Mesothelial cell of epicardium (in vitro differentiated cells): Measurements from ENCODE around the gene INO80. TPM values are rescaled to one million over a fixed set of nuclear protein-coding genes. Genes with fewer than 3 reads are reported as not detected.
"Not testable (repeated sequence)": the region's sequence is repeated elsewhere in the genome, so short reads cannot be mapped to it uniquely, and the experiment has no call there.

Experiments
- DNase-seq, 2 experiments: peaks; one replicate each; pipeline ENCODE4 v3.0.0; 2021; ENCODE audit warnings: low spot score in 2 of 2; ENCODE audit not compliant: unreplicated experiment in 2 of 2
- H3K27ac Mint-ChIP-seq: 2 replicates; pipeline ENCODE4 v1.8.0; 2021; ENCODE audit warnings: mixed read lengths
- H3K27me3 Mint-ChIP-seq: 2 replicates; pipeline ENCODE4 v1.8.0; 2021; ENCODE audit warnings: low read depth, mixed read lengths
- H3K36me3 Mint-ChIP-seq: 2 replicates; pipeline ENCODE4 v1.8.0; 2021; ENCODE audit warnings: mixed read lengths
- H3K4me1 Mint-ChIP-seq: 2 replicates; pipeline ENCODE4 v1.8.0; 2021; ENCODE audit warnings: mixed read lengths
- H3K4me3 Mint-ChIP-seq: 2 replicates; pipeline ENCODE4 v1.8.0; 2021; ENCODE audit warnings: mild to moderate bottlenecking, moderate library complexity, mixed read lengths
- H3K9me3 Mint-ChIP-seq: 2 replicates; pipeline ENCODE4 v1.8.0; 2021; ENCODE audit warnings: mixed read lengths
- CTCF ChIP-seq: fragments of 200-600 bp; sonication (generic); IDR thresholded peaks from one replicate; pipeline ENCODE4 v1.5.0; 2021; ENCODE audit warnings: antibody characterized with exemption; ENCODE audit not compliant: unreplicated experiment
- total RNA-seq: library from RNA; stranded (reverse); gene quantifications from 3 replicates; pipeline ENCODE4 v1.2.1, GENCODE V29; 2021

The INO80 gene
- total RNA-seq, 1 donor from 2014 or later: 23.7 TPM

GRCh38 chr15:40969363-40969762 is 146.7 kb downstream of the INO80 start:
- Mint-ChIP-seq H3K4me1 (peaks cover 6% of the 10 kb centered on the region), H3K27me3 (no peaks in the 10 kb centered on the region), H3K9me3 (no peaks in the 10 kb centered on the region), H3K36me3 (no peaks in the 10 kb centered on the region), H3K4me3 (no peak overlapping the region), H3K27ac (no peak overlapping the region)
- no peak for TF ChIP-seq CTCF
- DNase-seq: no peak

GRCh38 chr15:40968290-40969085 is 147.6 kb downstream of the INO80 start:
- H3K36me3 Mint-ChIP-seq: no peaks in the 10 kb centered on the region
- H3K4me1 Mint-ChIP-seq: peaks cover 6% of the 10 kb centered on the region
- no peaks in the 10 kb centered on the region for H3K9me3 Mint-ChIP-seq
- no peaks in the 10 kb centered on the region for H3K27me3 Mint-ChIP-seq
- no peak overlapping the region for H3K27ac Mint-ChIP-seq
- no peak for DNase-seq
- TF ChIP-seq CTCF: no peak
- H3K4me3 Mint-ChIP-seq: no peak overlapping the region

- Mint-ChIP-seq H3K9me3 (peaks cover 4% of the 10 kb centered on the region), H3K4me1 (peaks cover 12% of the 10 kb centered on the region), H3K4me3 (no peak overlapping the region), H3K27me3 (no peaks in the 10 kb centered on the region), H3K36me3 (no peaks in the 10 kb centered on the region), H3K27ac (no peak overlapping the region)
- no peak for TF ChIP-seq CTCF
- no peak for DNase-seq
These were observed 151.4 kb downstream of the INO80 start for GRCh38 chr15:40964634-40965033.

- Mint-ChIP-seq H3K36me3 (no peaks in the 10 kb centered on the region), H3K27ac (no peak overlapping the region), H3K27me3 (no peaks in the 10 kb centered on the region), H3K4me3 (no peak overlapping the region), H3K4me1 (peaks cover 12% of the 10 kb centered on the region), H3K9me3 (peaks cover 4% of the 10 kb centered on the region)
- no peak for DNase-seq
- TF ChIP-seq CTCF: no peak
These were observed 152.1 kb downstream of the INO80 start for GRCh38 chr15:40964006-40964405.

- Mint-ChIP-seq H3K9me3 (peaks cover 4% of the 10 kb centered on the region), H3K4me3 (no peak overlapping the region), H3K27ac (no peak overlapping the region), H3K27me3 (no peaks in the 10 kb centered on the region), H3K36me3 (no peaks in the 10 kb centered on the region), H3K4me1 (peaks cover 12% of the 10 kb centered on the region)
- DNase-seq: no peak
- TF ChIP-seq CTCF: no peak
These were observed 152.9 kb downstream of the INO80 start for GRCh38 chr15:40963201-40963600.

- H3K4me3 Mint-ChIP-seq, H3K27me3 Mint-ChIP-seq, DNase-seq, H3K27ac Mint-ChIP-seq, H3K9me3 Mint-ChIP-seq, H3K36me3 Mint-ChIP-seq: not testable (repeated sequence)
- H3K4me1 Mint-ChIP-seq: peaks cover 12% of the 10 kb centered on the region
These were observed 153.8 kb downstream of the INO80 start for GRCh38 chr15:40962317-40962716.

GRCh38 chr15:40961740-40962139 is 154.3 kb downstream of the INO80 start:
- H3K4me3 Mint-ChIP-seq, H3K27ac Mint-ChIP-seq, H3K9me3 Mint-ChIP-seq, H3K36me3 Mint-ChIP-seq, H3K27me3 Mint-ChIP-seq, DNase-seq: not testable (repeated sequence)
- peaks cover 11% of the 10 kb centered on the region for H3K4me1 Mint-ChIP-seq
